ENCODE measurements around the gene DPF3.

Gene DPF3

DNA sequence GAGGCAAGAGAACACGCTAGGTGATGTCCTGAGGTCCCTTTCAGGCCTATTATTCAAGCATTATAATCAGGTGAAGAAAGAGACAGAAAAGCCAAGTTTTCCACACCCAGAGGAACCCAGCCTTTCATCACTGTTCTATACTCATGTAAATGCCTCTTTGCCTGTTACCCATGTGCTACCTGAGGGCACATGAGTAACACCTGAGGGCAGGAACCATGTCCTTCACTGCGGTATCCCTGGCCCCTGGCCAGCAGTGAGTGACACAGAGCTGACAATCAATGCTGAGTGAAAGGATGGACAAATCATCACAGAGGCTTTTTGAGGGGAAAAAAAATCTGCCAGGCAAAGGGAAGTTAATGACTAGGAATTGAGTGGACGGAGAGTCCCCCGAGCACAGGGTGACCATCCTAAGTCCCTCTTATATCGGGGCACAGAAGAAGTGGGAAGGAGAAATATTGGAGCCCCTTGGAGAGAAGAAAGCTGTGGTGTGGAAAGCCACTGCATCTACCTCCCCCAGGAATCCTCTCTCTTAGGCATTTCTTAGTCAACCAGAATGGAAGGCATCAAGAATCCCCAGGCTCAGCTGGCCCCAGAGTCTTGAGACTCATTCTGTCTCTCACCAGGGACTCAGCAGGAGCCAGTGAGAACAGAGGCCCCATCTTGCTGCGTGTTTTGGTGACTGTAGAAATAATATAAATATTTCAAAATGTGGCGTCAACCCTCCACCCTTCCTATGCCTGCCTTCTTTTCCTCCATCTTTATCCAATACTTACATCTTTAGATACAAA lies 212.9 kb downstream of the DPF3 start:
- peak; percentile 28 for DNase-seq (ENCODE audit: low read depth)

DNA sequence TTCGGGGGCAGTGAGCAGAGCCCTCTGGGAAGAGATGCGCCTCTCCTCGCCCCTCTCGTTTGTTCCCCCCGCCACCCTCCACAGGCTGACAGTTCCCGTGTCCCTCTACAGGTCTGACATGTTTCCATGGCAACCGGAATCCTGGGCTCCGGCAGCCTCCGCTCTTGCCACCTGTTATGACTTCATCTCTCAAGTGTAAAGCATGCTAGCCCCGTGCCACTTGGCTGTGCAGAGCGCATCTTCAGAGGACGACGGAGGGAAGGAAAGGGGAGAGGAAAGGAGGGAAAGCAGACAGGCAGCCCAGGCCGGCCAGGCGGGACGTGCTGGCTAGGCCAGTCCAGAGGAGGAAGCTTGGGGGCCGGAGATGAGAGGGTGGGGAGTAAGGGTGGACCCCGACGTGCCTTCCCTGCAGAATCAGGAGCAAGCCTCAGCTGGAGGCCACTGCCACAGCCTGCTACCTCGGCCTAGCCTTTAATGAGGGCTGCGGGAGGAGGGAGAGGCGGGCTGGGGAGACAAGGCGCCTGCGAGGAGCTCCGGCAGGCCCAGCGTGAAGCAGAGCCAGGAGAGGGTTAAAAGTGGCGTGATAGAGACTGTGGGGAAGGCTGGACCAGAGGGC lies 214.3 kb downstream of the DPF3 start:
- no peak for DNase-seq (ENCODE audit: low read depth)

DNA sequence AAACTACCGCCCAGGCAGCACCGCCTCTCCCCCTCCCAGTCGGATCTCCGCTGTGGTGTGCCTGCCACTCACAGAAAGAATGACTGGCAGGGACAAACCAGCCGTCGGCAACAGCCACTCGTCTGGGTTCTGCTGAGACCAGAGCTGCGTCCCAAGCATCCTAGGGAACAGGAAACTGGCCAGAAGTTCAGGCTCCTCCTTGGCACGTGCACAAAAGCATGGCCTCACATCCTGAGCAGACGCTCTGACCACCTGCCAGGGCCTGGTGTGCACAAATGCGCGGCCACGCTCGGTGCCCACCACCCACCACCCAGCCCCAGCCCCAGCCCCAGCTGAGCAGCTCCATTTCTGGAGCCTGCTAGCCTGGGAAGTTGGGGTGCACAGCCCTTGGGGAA lies 214.8 kb downstream of the DPF3 start:
- peak; percentile 27 for DNase-seq (ENCODE audit: low read depth)

DNA sequence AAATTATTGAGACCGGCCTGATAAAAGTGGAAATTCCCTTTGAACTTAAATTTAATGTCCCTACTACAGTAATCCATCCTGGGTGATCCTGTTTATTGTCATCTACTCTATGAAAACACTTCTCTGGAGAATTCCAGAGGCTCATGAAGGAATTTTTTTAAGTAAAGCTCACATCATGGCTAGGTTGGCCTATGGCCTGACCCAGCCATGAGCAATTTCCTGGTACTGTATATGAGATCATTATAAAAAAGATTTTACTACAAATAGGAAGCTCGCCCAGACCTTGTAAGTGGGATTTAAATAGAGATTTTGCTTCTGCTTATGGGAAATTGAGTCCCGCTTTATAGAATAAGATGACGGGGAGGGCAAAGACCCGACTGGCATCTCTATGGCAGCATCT lies 215.5 kb downstream of the DPF3 start:
- peak; percentile 83 for DNase-seq (ENCODE audit: low read depth)

DNA sequence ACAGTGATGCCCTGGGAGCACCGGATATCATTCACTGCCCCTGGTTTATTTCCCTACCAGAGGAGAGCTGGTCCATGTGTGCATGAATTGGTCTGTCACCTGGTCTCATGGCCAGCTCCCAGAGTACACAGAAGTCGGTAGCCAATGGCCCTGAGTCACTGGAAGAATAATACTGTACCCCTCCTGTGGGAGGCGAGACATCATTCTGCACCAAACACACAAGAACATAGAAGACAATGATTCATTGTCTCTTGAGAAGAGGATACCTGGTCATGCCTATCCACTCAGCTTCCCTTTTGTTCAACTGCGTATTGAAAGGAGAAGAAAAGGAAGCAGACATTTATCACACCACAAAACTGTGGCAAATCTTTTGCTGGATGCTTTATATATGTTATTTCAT lies 216.2 kb downstream of the DPF3 start:
- DNase-seq (ENCODE audit: low read depth) = peak; percentile 24

DNA sequence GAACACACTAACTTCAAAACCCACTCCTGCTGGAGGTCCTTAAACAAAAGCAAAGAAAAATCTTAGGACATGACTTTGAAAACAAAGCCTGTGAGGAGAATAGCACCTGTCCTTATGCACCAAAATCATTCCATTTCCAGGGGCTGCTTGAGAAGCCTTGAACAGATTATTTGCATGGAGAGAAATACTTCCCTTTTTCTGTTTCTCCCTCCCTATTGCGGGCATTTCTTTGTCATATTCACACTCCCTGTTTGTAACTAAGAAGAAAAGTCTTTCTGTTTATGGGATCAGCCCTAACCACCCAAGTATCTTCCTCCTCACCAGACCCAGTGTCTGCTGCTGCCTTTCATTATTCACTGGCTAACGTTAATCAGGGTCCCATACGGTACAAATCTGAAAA lies 218.8 kb downstream of the DPF3 start:
- no peak for DNase-seq (ENCODE audit: low read depth)

DNA sequence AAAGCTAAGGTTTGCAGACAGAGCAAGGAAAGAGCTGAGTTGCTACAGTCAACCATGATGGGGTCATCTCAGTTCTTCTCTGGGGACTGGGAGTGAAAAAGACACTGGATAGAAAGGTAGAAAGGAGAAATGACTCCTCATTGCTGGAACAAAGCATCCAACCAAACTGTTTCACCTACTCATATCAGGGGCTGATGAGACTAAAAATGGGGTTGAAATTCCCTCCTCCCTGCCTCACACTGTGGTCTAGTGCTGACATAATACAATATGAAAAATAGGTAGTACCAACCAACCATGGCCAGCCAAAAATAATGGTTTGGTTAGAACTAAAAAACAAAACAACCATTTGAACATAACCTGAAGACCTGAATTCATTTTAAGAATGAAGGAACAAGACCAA lies 220.7 kb downstream of the DPF3 start:
- no peak for DNase-seq (ENCODE audit: low read depth)

DNA sequence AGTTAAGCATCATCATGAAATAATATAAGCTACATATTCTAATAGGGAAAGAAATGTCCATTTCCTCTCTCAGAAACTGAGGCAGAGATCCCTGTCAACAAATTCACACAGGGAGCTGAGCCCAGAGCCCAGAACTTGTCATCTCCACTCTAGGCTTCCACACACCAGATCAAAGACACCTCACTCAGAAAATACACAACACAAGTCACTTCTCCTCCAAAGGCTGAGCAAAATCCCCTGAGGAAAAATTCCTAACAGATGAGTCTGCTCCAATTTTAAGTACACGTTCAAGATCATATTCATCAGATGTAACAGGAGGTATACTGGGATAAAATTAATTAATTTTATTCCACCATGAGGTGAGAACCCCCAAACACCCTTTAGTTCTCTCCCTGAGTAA lies 227.3 kb downstream of the DPF3 start:
- peak; percentile 97 for DNase-seq (ENCODE audit: low read depth)

DNA sequence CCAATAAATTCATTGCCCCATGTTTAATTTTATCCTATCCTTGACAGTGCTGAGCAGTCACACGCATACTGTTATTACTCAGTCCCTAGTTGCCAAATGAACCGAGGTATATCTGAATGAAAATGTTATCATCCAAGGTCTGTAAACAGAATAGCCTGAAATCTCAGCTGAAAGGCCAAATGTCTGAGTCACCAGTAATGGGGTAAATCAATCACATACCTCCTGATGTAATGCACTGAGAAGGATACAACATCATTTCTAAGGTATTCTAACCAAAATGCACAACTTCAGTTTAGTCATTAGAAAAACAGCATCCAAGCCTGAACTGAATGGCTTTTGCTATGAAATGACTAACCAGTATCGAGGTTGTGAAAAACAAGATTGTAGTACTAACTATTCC lies 228.6 kb downstream of the DPF3 start:
- peak; percentile 100 for DNase-seq (ENCODE audit: low read depth)

DNA sequence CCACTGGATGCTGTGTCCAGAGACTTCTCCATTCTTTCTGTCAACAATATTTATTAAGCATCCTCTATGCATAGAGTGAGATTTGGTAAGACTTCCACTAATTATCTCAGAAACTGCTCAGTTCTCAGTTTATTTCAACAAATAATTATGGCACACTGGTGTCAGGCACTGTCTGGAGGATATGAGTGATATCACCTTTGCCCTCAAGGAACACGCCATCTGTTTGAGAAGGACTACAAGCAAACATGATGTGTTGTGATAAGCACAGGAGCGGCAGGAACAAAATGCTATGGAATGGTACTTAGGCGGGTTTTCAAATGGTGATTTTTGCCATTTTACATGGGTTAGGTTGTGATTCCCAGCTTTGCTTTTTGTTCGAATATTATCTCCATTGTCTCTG lies 229.2 kb downstream of the DPF3 start:
- DNase-seq (ENCODE audit: low read depth) = peak; percentile 48

DNA sequence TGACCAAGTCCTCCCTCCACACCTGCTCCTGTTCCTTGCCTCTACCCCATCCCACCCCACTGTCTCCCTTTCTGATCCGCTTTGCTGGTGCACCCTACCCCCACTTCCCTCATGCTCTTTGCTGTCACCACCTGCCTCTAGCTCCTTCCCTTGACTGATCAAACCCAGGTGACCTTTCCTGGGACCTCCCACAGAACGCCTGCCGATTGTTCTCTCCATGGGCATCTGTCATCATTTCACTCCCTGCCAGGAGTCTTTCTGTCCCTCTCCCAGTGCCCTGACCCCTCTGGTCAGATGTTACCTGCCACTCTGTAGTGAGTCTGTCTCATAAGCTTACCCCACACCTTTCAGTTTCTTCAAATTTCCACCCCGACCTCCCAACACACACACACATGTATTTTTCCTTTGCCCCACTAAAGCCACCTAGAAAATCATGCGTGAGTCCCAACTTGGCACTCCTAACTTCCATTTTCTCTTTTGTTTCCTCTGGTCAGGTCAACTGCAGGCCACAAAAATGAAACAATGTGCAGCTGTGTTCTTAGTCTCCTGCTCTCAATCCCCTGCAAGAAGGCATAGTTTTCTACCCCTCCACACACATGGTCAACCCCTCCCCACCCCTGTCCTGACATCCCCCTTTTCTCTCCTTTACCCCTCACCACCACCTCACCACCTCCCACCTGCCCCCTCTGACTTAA lies 229.8 kb downstream of the DPF3 start:
- DNase-seq (ENCODE audit: low read depth) = no peak

DNA sequence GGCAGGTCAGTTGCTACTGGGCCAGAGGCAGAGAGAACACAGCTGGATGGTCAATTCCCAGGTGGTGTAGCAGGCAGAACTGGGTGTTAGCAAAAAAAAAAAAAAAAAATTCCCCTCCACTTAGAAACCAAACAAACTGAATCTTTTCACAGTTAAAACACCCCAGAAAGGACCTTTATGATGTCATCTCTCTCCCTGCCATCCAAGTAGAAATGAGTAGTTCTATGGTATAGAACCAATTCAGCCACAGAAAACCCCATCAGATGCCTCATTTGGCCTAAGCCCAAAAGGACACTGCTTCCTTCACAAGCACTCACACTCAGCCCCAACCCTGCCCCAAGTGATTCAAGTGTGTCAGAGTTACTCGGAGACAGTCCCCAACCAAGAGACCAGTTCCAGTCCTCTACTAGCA lies 230.8 kb downstream of the DPF3 start:
- peak; percentile 30 for DNase-seq (ENCODE audit: low read depth)

DNA sequence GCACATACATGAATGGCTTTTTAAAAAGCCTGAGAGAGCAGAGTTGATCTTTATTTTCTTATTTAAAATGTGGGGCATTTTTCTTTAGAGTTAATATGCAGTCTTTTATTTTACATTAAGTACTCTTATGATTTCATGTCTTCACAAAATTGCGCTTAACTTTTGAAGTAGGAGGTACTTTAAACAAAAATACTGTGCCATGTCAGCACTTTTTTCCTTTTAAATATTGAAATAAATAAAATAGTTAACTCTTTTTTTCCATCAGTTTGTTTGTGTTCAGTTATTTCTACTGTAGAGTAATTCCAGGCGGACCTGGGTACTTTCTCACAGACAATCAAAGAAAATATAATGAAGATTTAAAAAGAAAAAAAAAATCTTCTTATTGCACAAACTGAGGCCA lies 231.7 kb downstream of the DPF3 start:
- no peak for DNase-seq (ENCODE audit: low read depth)

DNA sequence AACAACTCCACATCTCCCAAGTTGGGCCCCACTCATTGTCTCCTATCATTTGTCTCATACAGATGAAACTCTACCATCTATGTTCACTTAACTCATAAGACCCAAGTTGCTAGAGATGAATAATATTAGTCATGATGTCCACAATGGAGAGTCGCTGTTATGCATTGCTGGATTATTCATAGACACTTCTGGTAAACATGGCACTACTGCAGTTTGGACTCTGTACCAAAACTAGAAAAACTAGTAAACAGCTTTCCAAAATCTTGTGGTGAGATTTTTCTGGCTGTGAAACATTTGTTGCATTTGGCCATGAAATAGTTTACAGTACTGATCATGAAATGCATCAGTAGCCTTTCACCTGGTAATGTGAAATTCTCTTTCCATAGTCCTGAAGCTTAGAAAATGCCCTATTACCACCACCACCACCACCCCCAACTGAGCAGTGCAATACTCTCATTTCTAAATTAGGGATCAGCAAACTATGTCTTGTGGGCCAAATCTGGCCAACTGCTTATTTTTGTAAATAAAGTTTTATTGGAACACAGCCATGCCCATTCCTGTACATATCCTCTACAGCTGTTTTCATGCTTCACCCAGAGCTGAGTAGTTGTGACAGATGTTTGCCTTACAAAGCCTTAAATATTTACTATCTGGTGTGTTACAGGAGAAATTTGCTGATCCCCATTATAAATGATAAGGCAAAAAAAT lies 236.5 kb downstream of the DPF3 start:
- DNase-seq (ENCODE audit: low read depth) = peak; percentile 45

DNA sequence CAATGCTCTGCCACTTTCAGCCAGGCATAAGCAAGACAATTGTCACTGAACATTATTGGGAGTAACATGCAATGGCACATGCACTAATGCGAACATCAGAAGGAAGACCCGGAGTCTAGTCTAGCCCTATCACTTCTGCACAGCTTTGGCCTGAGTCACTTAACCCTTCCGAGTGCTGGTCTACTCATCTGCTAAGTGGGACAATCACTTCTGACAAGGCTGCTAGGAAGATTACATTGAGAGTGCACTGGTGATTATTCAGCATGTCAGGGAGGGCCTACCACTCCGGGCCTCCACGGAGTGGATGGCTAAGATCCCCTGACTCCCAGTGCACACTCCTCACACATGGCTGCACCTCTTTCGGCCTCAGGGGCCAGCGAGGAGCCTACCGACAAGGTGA lies 240.9 kb downstream of the DPF3 start:
- DNase-seq (ENCODE audit: low read depth) = peak; percentile 35

DNA sequence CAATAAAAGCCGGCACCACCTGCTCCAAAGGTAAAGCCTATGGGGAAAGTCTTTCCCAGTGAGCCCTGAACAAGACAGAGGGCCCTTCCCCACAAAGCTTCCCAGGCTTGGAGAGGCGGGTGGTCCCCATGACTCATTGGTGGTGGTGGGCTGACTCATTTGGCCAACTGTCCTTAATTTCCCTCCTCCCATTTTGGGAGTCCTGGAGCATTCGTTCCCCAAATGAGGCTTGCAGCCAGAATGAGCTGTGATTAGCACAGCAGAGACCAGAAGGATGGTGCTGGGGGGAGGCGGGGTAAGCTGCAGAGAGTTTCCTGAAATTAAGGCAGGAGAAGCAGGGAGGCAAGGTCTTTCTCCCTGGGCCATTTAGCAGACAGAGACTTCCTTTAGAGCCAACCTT lies 241.7 kb downstream of the DPF3 start:
- peak; percentile 35 for DNase-seq (ENCODE audit: low read depth)

DNA sequence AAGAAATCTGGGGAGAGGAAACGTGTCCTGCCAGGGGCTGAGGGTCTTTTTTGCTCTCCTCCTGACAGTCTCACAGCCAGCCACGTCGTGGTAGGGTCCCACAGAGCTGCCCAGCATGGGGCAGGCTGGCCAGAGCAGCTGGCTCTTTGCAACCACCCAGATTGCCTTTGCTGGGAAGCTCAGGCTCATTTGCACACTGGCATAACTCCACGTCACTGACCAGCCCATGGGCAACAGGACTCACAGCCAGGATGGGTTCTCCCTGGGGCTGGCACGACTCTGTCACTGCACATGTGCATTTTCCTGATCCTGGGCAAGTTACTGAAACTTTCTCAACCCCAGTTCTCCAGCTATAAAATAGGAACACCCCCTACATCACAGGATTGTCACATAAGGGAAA lies 242.2 kb downstream of the DPF3 start:
- DNase-seq (ENCODE audit: low read depth) = no peak

DNA sequence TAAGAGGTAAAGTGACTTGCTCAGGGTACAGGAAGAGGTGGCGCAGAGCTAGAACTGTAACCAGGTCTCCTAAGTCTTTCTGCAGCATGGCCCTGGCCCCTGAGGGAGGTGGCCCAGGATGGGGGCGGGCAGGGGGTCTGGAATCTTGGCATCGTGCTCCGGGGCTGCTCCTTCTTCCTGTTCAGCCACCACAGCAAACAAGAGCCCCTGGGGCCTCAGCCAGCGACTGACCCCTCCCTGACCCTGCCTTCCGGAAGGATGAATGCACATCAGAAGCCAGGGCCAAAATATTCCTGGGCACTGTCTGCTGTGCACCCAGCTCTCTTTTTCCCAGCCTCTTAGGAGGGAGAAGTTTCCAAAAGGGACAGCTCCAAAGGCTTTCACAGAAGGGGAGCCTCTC lies 242.8 kb downstream of the DPF3 start:
- peak; percentile 57 for DNase-seq (ENCODE audit: low read depth)

DNA sequence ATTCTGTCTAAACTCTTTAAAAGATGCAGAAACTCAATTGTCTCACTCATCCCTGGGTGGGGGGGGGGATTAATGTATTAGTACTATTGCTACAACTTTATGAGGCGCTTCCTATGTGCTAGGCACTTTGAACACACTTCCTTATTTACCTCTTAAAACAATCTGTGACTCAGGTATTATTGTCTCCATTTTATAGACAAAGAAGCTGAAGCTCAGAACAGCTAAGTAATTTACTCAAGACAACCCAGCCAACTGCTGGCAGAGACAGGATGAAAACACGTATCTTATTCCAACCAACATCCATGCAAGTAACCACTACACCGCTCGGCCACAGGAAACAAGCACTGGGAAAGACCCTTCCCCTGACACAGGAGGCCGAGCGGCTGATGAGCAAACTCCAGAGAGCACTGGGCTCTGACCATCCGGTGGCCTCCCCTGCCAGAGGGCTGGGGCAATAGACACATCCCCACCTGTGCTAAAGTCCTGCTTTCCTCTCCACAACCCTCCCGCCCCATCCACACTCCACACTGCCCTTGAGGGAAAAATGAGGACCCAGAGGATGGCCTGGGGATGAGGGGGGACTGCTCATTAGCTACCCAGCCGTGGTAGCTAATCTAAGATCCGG lies 244.2 kb downstream of the DPF3 start:
- DNase-seq (ENCODE audit: low read depth) = no peak

DNA sequence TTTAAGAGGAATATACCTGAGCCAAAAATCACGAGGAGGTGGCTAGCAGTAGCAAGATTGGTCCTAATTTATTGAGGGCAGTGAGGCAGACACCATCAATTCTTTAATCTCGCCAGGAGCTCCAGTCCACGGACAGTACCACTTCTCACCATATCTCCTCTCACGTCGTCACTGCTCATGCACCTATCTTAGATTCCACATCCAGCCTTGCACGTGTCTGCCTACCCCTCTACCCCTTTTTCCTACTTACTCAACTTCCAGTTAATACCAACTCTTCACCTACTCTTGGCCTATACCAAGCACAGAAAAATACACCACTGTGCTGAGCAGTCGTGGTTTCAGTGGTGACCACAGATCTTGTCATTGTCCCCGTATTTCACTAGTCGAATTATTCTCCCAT lies 246.1 kb downstream of the DPF3 start:
- DNase-seq (ENCODE audit: low read depth) = no peak

DNA sequence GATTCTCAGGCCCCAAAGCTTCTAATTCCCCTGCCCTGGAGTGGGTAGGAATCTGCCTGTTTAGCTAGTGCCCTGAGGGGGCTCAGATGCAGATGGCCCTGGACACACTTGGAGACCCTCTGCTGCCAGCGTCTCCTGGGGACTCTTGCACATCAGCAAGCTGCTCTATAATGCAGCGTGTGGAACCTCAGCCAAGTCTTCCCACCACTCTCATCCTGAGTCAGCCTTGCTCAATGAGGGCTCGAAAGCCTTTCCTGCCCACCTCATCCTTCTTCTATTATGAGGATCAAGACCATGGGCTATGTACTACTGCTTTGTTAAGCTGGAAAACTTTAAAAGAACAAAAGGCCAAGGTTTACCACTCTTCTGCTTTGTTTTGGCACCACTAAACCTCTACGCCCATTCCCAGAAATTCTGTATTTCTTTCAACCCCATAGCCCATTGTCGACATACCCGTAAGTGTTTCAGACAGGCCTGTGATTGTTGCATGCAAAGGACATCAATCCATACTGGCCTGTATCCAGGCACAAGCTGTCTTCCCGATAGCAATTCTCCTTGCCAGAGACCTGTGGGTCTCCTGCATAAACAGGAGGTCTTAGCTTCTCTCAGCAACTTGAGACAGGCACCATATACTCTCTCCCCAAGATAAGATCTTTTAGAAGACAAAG lies 246.9 kb downstream of the DPF3 start:
- DNase-seq (ENCODE audit: low read depth) = peak; percentile 78

DNA sequence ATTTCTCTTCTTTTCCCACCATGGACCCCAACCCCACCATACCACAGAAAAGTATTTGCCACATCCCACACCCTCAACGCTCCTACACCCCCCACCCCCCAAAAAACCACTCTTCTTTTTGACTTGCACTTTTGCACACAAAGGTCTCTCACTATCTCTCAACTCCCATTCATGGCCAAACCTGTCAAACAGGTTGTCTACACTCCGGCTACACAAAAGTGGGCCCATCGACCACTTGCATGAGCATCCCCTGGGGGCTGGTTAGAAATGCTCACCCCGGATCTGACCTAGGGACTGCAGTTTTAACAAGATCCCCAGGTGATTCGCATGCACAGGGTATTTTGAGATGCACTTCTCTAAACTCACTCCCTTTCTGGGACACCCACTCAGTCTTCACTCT lies 248.2 kb downstream of the DPF3 start:
- no peak for DNase-seq (ENCODE audit: low read depth)

Measured in ELR (cell line).